ENCODE data around the gene BCL2. TPM values are rescaled to one million over a fixed set of nuclear protein-coding genes. Genes with fewer than 3 reads are reported as not detected.

The BCL2 gene
- total RNA-seq, 2 donors from 2014 or later: 95.4 to 269 TPM

DNA sequence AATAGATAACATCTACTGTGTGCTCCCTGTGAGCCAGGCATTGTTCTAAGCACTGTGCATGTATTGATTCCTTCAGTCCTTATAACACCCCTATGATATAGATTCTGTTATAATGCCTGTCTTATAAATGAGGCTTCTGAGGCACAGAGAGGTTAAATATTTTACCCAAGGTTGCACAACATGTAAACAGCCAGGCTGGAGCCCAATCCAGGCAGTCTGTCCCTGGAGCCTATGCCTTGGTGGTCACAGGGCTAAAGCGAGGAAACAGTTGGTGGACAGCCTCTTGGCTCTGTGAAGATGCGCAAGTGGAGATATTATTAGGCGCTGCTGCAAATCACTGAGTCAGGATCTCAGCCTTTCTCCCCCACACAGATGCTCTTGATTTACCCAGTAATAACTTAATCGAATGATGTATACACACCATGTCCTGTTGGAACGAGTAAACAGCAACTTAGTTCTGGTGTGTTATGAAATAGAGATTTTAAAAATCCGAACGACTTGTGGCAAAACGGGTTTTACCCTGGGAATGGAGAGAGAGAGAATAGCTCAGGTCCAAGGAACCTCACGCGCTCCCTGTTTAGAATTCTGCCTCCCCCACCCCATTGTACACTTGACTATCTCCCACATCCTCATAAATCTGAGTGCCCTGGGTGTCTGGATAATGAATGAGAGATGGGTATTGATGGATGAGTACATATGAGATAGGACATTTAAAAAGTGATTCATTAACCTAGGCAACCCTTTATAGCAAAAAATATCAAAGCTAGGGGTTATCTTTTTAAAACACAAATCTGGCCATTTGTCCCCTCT lies 231.9 kb downstream of the BCL2 start:
- Mint-ChIP-seq H3K9me3 (no peaks in the 10 kb centered on the region), H3K27me3 (peaks cover 3% of the 10 kb centered on the region), H3K4me1 (no peaks in the 10 kb centered on the region), H3K4me3 (no peak overlapping the region), H3K27ac (no peak overlapping the region), H3K36me3 (ENCODE audit: low read depth) (no peaks in the 10 kb centered on the region)
- no peak for ATAC-seq (replicated peaks)

DNA sequence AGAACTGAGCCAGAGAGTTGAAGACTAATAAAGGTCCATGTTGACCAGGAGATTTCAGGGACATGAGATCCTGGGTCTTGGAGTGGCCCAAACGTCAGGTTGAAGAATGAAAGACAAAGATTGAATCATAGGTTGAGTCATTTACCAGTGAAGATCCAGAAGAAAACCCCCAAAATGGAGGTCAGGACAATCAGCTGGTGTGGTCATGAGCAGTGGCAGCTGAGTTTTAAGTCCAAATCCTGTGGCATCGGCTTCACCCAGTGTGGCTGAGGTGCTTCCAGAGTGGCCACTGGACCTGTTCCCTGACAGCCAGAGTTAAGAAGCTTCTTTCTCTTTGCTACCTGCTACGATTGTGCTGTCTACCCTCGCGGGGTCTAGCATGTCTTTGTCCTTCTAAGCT lies 234.0 kb downstream of the BCL2 start:
- Mint-ChIP-seq H3K4me1 (no peaks in the 10 kb centered on the region), H3K9me3 (no peaks in the 10 kb centered on the region), H3K36me3 (ENCODE audit: low read depth) (no peaks in the 10 kb centered on the region), H3K27me3 (peaks cover 3% of the 10 kb centered on the region), H3K4me3 (no peak overlapping the region), H3K27ac (no peak overlapping the region)
- peak; percentile 43 for ATAC-seq (replicated peaks)

GRCh38 chr18:63084219-63084618 lies 235.3 kb downstream of the BCL2 start:
- no peaks in the 10 kb centered on the region for H3K4me1 Mint-ChIP-seq
- H3K36me3 Mint-ChIP-seq (ENCODE audit: low read depth): no peaks in the 10 kb centered on the region
- H3K27ac Mint-ChIP-seq: no peak overlapping the region
- H3K9me3 Mint-ChIP-seq: peaks cover 6% of the 10 kb centered on the region
- no peak for ATAC-seq (replicated peaks)
- H3K27me3 Mint-ChIP-seq: peaks cover under 1% of the 10 kb centered on the region
- no peak overlapping the region for H3K4me3 Mint-ChIP-seq

DNA sequence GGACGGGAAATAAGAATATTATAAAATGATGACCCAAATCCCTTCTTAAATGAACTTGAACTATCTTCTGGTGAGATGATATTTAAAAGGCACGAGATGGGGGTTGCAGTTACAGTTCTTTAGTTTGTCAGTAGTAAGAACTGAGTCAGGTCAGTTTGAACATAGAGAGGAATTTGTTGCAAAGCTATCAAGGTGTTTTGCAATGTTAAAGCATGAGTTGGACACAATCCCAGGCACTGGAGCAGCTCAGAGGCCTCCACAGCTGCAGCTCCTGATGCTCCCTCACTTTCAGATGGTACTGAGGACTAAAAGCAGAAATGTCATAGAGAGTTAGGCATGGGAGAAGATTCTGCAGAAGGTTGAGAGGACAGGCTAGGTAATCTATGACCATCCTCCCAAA lies 236.0 kb downstream of the BCL2 start:
- Mint-ChIP-seq H3K4me3 (no peak overlapping the region), H3K4me1 (no peaks in the 10 kb centered on the region), H3K9me3 (peaks cover 6% of the 10 kb centered on the region), H3K36me3 (ENCODE audit: low read depth) (no peaks in the 10 kb centered on the region), H3K27me3 (no peaks in the 10 kb centered on the region), H3K27ac (no peak overlapping the region)
- no peak for ATAC-seq (replicated peaks)

- Mint-ChIP-seq H3K4me1 (no peaks in the 10 kb centered on the region), H3K27ac (no peak overlapping the region), H3K9me3 (peaks cover 6% of the 10 kb centered on the region), H3K27me3 (peaks cover 4% of the 10 kb centered on the region), H3K36me3 (ENCODE audit: low read depth) (no peaks in the 10 kb centered on the region), H3K4me3 (no peak overlapping the region)
- ATAC-seq (replicated peaks): peak; percentile 26
These were observed 236.5 kb downstream of the BCL2 start for GRCh38 chr18:63083020-63083531.

DNA sequence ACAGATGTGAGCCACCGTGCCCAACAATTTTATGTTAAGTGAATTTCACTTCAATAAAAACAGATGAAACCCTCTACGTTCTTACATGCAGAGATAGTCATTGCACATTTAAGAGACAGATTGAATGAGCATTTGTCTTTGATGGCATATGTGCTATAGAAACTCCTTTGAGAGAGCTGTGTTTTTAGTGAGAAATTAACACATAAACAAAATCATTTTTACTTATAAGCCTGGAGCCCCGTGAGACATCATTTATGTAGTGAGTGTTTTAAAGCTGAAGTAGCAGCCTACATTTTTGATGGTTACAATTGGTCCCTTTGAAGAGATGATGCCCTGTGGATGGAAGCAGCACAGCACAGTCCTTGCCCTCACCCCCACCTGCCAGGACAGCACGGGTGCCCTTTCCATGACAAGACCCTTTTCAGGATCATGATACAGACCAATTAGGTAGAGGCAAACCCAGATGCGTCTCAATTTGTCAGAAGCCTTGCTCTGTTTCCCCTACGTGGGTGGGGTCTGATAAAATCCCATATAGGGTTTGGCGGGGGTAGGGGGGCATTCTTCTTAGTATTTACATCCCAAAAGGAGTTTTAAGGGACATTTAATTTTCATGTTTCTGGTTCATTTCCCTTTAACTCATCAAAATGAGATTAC lies 237.1 kb downstream of the BCL2 start:
- H3K27me3 Mint-ChIP-seq: peaks cover 4% of the 10 kb centered on the region
- ATAC-seq (replicated peaks): no peak
- H3K4me3 Mint-ChIP-seq: no peak overlapping the region
- H3K27ac Mint-ChIP-seq: no peak overlapping the region
- no peaks in the 10 kb centered on the region for H3K4me1 Mint-ChIP-seq
- H3K36me3 Mint-ChIP-seq (ENCODE audit: low read depth): no peaks in the 10 kb centered on the region
- H3K9me3 Mint-ChIP-seq: peaks cover 6% of the 10 kb centered on the region

- H3K27me3 Mint-ChIP-seq: peaks cover 11% of the 10 kb centered on the region
- ATAC-seq (replicated peaks): peak; percentile 64
- no peak overlapping the region for H3K27ac Mint-ChIP-seq
- H3K4me3 Mint-ChIP-seq: no peak overlapping the region
- peaks cover 6% of the 10 kb centered on the region for H3K4me1 Mint-ChIP-seq
- H3K9me3 Mint-ChIP-seq: peaks cover 6% of the 10 kb centered on the region
- H3K36me3 Mint-ChIP-seq (ENCODE audit: low read depth): no peaks in the 10 kb centered on the region
These were observed 240.5 kb downstream of the BCL2 start for GRCh38 chr18:63079114-63079513.

GRCh38 chr18:63078471-63078870 lies 241.1 kb downstream of the BCL2 start:
- peak; percentile 25 for ATAC-seq (replicated peaks)
- Mint-ChIP-seq H3K4me3 (no peak overlapping the region), H3K9me3 (peaks cover 6% of the 10 kb centered on the region), H3K4me1 (peaks cover 6% of the 10 kb centered on the region), H3K27ac (no peak overlapping the region), H3K27me3 (peaks cover 11% of the 10 kb centered on the region), H3K36me3 (ENCODE audit: low read depth) (no peaks in the 10 kb centered on the region)

DNA sequence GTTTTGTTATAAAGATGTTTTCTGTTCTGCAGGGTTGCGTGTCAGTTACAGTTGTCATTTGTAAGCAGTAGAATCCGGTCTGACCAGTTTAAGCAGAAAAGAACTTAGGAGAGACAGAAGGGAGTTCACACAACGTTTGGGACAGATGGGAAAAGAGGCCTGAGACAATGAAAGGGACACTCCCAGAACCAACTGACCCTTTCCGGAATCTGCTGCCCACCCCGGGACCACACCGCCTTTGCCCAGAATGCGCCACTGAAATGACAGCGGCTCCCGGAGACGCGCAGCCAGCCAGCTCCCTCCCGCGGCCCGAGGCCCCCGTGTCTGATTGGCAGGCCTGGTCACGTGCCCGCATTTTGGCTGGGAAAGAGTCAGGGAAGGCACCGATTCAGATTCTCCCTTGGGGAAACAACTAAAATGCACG lies 244.6 kb downstream of the BCL2 start:
- no peak overlapping the region for H3K27ac Mint-ChIP-seq

GRCh38 chr18:63073481-63073880 lies 246.1 kb downstream of the BCL2 start:
- Mint-ChIP-seq H3K27ac (no peak overlapping the region), H3K4me3 (no peak overlapping the region)
- no peak for ATAC-seq (replicated peaks)

More for the DNA sequence above, 244.6 kb downstream of the BCL2 start:
- Mint-ChIP-seq H3K4me3 (peak overlapping the region; percentile 79), H3K9me3 (peaks cover 3% of the 10 kb centered on the region), H3K27me3 (peaks cover 11% of the 10 kb centered on the region), H3K36me3 (ENCODE audit: low read depth) (no peaks in the 10 kb centered on the region), H3K4me1 (peaks cover 6% of the 10 kb centered on the region)
- ATAC-seq (replicated peaks): peak; percentile 92

More at GRCh38 chr18:63073481-63073880, 246.1 kb downstream of the BCL2 start:
- H3K36me3 Mint-ChIP-seq (ENCODE audit: low read depth): no peaks in the 10 kb centered on the region
- H3K4me1 Mint-ChIP-seq: peaks cover 6% of the 10 kb centered on the region
- H3K27me3 Mint-ChIP-seq: peaks cover 11% of the 10 kb centered on the region
- no peaks in the 10 kb centered on the region for H3K9me3 Mint-ChIP-seq

Other genes starting within 250 kb of the BCL2 start
- 100 to 1,000 TPM in 1 of 2 donors, 10 to 100 TPM in 1; 94.8 to 140 TPM for gene KDSR, start 47.4 kb upstream of the BCL2 start, total RNA-seq
- gene VPS4B, start 102.7 kb upstream of the BCL2 start, total RNA-seq: 10 to 100 TPM; 63.8 to 72.3 TPM
- gene SERPINB5, start 157.2 kb upstream of the BCL2 start, total RNA-seq: not detected
- not detected for gene SERPINB12, start 222.6 kb upstream of the BCL2 start, total RNA-seq

All from activated T-helper 17 cell treated with anti-CD3 and anti-CD28 coated beads, Interleukin-2, amount 50 U/mL, for 72 hours (primary cell).